ENCODE measurements around the gene PPP3CA.

Gene PPP3CA

DNA sequence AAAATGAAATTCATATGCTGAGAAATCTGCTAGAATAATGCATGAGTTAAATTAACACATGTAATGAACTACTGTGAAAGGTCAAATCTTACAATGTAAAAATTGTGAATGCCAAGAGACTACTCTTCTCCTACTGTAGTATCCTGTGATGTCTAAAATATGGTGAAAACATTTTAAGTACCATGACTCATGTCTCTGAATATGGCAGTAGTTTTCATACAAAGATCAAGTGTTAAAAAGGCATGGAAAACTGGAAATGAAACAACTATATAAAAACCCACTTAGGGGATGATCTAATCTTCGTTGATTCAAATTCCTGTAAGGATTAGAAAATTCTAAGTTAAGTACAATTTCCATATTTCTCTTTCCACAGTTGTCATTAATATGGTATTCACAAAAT is 221.3 kb downstream of the PPP3CA start:
- ChIA-PET POLR2A (no interaction called here), CTCF (no interaction called here)
- TF ChIP-seq, protein P1, sequence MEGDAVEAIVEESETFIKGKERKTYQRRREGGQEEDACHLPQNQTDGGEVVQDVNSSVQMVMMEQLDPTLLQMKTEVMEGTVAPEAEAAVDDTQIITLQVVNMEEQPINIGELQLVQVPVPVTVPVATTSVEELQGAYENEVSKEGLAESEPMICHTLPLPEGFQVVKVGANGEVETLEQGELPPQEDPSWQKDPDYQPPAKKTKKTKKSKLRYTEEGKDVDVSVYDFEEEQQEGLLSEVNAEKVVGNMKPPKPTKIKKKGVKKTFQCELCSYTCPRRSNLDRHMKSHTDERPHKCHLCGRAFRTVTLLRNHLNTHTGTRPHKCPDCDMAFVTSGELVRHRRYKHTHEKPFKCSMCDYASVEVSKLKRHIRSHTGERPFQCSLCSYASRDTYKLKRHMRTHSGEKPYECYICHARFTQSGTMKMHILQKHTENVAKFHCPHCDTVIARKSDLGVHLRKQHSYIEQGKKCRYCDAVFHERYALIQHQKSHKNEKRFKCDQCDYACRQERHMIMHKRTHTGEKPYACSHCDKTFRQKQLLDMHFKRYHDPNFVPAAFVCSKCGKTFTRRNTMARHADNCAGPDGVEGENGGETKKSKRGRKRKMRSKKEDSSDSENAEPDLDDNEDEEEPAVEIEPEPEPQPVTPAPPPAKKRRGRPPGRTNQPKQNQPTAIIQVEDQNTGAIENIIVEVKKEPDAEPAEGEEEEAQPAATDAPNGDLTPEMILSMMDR (IDR thresholded peaks at IDR 0.05; ENCODE audit: control extremely low read depth, extremely low read depth, low read depth, missing control alignments) = no peak
- DNase-seq (ENCODE audit: extremely low spot score) = no peak

DNA sequence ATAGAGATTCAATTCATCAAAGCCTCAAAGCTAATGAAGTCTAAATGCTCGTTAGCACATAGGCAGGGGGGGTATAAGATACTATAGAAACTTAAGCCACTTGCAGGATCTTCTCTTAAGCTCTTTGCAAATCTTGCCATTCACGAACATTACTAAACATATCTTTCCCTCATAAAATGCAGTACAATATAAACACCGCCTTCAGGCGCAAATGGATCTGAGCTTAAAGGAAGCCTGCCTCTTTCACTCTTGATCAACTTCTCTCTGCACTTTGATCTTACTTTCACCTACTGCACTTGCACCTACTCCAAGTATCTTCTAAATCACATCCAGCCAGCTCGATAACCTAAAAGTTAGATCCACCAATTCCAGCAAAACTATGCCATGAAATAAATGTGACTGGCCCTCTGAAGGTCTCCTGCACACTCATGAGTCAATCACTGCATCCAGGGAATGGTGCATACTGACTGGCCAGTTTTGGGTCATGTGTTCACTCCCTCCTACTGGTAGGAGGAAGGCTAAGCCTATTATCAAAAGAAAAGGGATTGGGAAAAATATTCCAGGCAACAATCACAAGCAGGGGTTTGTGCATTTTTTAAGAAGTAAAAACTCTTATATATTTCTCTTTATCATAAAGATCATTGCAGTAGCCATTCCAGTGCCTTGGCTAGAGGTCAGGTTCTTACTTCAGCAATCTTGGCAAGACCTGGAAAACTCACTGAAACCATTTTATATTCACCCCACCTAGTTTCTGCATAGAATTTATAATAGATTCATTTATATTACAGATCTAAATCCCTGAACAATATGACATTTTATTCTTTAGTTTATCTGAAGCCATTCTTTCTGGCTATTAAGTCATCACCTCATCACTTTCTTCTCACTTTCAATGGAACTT is 222.0 kb downstream of the PPP3CA start:
- DNase-seq (ENCODE audit: extremely low spot score) = no peak
- POLR2A ChIA-PET = no interaction called here
- CTCF ChIA-PET = interaction anchor here (1.2 to 1.5 kb wide), 2 partner anchors 10 to 12 kb away, joined by 3 read pairs; no protein-coding TSS in a partner anchor
- TF ChIP-seq, protein P1 (IDR thresholded peaks at IDR 0.05; ENCODE audit: control extremely low read depth, extremely low read depth, low read depth, missing control alignments) = no peak

DNA sequence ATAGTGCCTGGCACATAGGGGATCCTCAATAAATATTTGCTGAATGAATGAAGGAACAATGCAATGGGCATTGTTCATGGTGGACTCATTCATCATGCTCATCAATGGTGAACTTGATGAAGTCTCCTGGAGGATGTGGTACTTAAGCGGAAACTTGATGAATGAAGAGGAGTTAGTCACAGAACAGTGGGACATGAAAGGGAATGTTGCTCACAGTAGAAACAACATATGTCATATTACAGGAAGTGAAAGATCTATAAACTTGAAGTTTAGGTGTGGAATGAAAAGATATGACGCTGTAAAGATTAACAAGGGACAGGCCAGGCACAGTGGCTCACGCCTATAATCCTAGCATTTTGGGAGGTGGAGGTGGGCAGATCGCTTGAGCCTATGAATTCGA is 224.1 kb downstream of the PPP3CA start:
- ChIA-PET CTCF (no interaction called here), POLR2A (no interaction called here)
- DNase-seq (ENCODE audit: extremely low spot score) = no peak
- TF ChIP-seq, protein P1 (IDR thresholded peaks at IDR 0.05; ENCODE audit: control extremely low read depth, extremely low read depth, low read depth, missing control alignments) = no peak

DNA sequence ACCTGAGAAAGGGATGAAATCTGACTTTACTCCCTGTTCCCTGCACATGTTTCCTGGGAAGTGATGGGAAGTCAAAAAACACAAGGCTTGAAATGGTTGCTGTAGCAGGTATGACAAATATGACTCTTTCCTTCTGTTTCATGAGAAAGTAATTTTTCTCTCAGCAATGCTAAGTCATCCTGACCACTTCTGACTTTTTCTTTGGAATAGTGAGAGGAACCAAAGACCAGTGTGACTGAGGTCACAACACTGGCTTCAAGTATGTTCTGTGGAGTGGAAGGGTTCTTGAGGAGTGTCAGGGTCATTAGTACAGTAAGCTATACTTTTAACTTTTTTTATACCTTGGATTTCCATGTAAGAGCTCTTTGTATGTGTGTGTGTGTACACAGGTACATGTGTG is 225.3 kb downstream of the PPP3CA start:
- ChIA-PET POLR2A (no interaction called here), CTCF (interaction anchor here (1.6 kb wide), 1 partner anchor 31 kb away, joined by 3 read pairs; no protein-coding TSS in a partner anchor)
- TF ChIP-seq, protein P1 (IDR thresholded peaks at IDR 0.05; ENCODE audit: control extremely low read depth, extremely low read depth, low read depth, missing control alignments) = no peak
- DNase-seq (ENCODE audit: extremely low spot score) = no peak

DNA sequence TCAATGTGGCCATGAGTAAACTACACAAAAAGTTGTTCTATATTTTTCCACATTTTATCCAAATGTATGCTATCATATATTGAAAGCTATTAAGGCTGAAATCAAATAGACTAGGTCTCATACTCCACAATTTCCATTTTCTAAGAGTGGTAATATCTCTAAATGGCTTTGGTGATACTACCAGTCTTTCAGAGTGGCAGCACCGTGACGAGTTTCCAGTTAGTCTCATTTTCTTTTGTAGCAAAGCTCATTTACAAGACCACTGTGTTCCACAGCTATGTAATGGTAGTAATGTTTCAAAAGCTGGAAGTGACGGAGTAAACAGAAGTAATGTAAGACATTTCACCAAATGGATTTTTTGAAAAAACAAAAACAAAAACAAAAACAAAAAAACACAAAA is 228.2 kb downstream of the PPP3CA start:
- TF ChIP-seq, protein P1 (IDR thresholded peaks at IDR 0.05; ENCODE audit: control extremely low read depth, extremely low read depth, low read depth, missing control alignments) = no peak
- no peak for DNase-seq (ENCODE audit: extremely low spot score)
- ChIA-PET CTCF (interaction anchor here (1.1 kb wide), 1 partner anchor 10 kb away, joined by 3 read pairs; no protein-coding TSS in a partner anchor), POLR2A (no interaction called here)

DNA sequence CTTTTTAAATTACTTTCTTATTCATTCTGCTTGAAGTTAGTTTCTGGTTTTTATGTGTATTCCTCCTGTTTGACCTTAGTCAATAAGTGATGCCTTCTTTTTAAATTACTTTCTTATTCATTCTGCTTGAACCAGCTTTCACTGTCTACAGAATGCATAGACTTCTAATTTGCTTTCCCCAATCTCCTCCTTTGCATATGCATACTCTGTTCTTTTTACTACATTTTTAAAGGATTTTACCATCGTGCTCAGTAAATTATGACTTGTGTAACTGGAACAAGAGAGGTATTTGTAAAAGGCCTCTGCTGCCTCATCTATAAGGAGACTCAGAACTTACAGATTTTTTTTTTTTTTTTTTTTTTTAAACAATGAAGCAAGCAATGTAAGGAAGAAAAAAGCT is 228.7 kb downstream of the PPP3CA start:
- CTCF ChIA-PET = interaction anchor here (1.1 kb wide), 1 partner anchor 9 kb away, joined by 3 read pairs; no protein-coding TSS in a partner anchor
- DNase-seq (ENCODE audit: extremely low spot score) = no peak
- TF ChIP-seq, protein P1 (IDR thresholded peaks at IDR 0.05; ENCODE audit: control extremely low read depth, extremely low read depth, low read depth, missing control alignments) = no peak
- POLR2A ChIA-PET = no interaction called here

Measured in GM10248 (cell line).